Skeletal muscle satellite cell (primary cell): ENCODE data around the gene GSC2.
A peak's percentile ranks its signal among the peaks of the same experiment; 100 is the strongest.
"Not testable (repeated sequence)": the region's sequence is repeated elsewhere in the genome, so short reads cannot be mapped to it uniquely, and the experiment has no call there.

ENCODE experiments used
- H3K27me3 ChIP-seq: 2 replicates; pipeline ENCODE4 v1.7.0; 2013; ENCODE audit warnings: low read length; ENCODE audit not compliant: control insufficient read depth, insufficient read depth
- H3K36me3 ChIP-seq: 2 replicates; pipeline ENCODE4 v1.7.0; 2013; ENCODE audit warnings: mild to moderate bottlenecking, control low read depth, low read length; ENCODE audit not compliant: insufficient read depth
- H3K4me1 ChIP-seq: 2 replicates; pipeline ENCODE4 v1.7.0; 2013; ENCODE audit warnings: low read length; ENCODE audit not compliant: control insufficient read depth, insufficient read depth
- H3K4me2 ChIP-seq: 2 replicates; pipeline ENCODE4 v1.7.0; 2013; ENCODE audit warnings: mild to moderate bottlenecking, low read length
- H3K4me3 ChIP-seq: 2 replicates; pipeline ENCODE4 v1.7.0; 2013; ENCODE audit warnings: low read length
- H3K9ac ChIP-seq: 2 replicates; pipeline ENCODE4 v1.7.0; 2013; ENCODE audit warnings: mild to moderate bottlenecking, low read depth, low read length, moderate library complexity
- H3K9me3 ChIP-seq: replicated peaks from 2 replicates; pipeline ENCODE4 v1.7.0; 2013; ENCODE audit warnings: mild to moderate bottlenecking, control low read depth, low read length

GSC2 gene

GRCh38 chr22:19167106-19167869 is 17.2 kb upstream of the GSC2 start:
- peaks cover 42% of the 10 kb centered on the region for H3K27me3 ChIP-seq
- H3K9ac ChIP-seq, result no peak overlapping the region

GRCh38 chr22:19166421-19166820 is 16.3 kb upstream of the GSC2 start:
- Histone ChIP-seq H3K4me2 (no peak overlapping the region), H3K27me3 (peaks cover 50% of the 10 kb centered on the region), H3K36me3 (no peaks in the 10 kb centered on the region), H3K9me3 (no peaks in the 10 kb centered on the region), H3K9ac (no peak overlapping the region), H3K4me3 (no peak overlapping the region), H3K4me1 (peaks cover 17% of the 10 kb centered on the region)

More at GRCh38 chr22:19167106-19167869, 17.2 kb upstream of the GSC2 start:
- H3K4me1 ChIP-seq, result peaks cover 19% of the 10 kb centered on the region
- H3K4me3 ChIP-seq, result no peak overlapping the region
- H3K36me3 ChIP-seq, result no peaks in the 10 kb centered on the region
- H3K4me2 ChIP-seq, result no peak overlapping the region
- no peaks in the 10 kb centered on the region for H3K9me3 ChIP-seq

- H3K27me3 ChIP-seq, result peaks cover 48% of the 10 kb centered on the region
- H3K4me2 ChIP-seq, result no peak overlapping the region
- H3K36me3 ChIP-seq, result no peaks in the 10 kb centered on the region
- peaks cover 2% of the 10 kb centered on the region for H3K4me1 ChIP-seq
- H3K9ac ChIP-seq, result no peak overlapping the region
- H3K4me3 ChIP-seq, result no peak overlapping the region
- no peaks in the 10 kb centered on the region for H3K9me3 ChIP-seq
Observed at GRCh38 chr22:19164425-19164824, 14.3 kb upstream of the GSC2 start.

- H3K4me2 ChIP-seq, H3K4me3 ChIP-seq, H3K9ac ChIP-seq, H3K4me1 ChIP-seq, H3K36me3 ChIP-seq, H3K9me3 ChIP-seq: not testable (repeated sequence)
- peaks cover 25% of the 10 kb centered on the region for H3K27me3 ChIP-seq
Observed at GRCh38 chr22:19158649-19159048, 8.6 kb upstream of the GSC2 start.

- not testable (repeated sequence) for H3K36me3 ChIP-seq, H3K9me3 ChIP-seq, H3K4me1 ChIP-seq, H3K9ac ChIP-seq, H3K4me2 ChIP-seq, H3K4me3 ChIP-seq
- H3K27me3 ChIP-seq, result peaks cover 33% of the 10 kb centered on the region
Observed at GRCh38 chr22:19156109-19156508, 6.0 kb upstream of the GSC2 start.

- Histone ChIP-seq H3K4me1 (no peaks in the 10 kb centered on the region), H3K36me3 (no peaks in the 10 kb centered on the region), H3K4me2 (no peak overlapping the region), H3K9me3 (no peaks in the 10 kb centered on the region), H3K27me3 (peaks cover 48% of the 10 kb centered on the region), H3K4me3 (no peak overlapping the region), H3K9ac (no peak overlapping the region)
Observed at GRCh38 chr22:19152942-19153883, 3.1 kb upstream of the GSC2 start.

- no peak overlapping the region for H3K9ac ChIP-seq
- H3K4me3 ChIP-seq, result no peak overlapping the region
- H3K4me1 ChIP-seq, result no peaks in the 10 kb centered on the region
- no peaks in the 10 kb centered on the region for H3K9me3 ChIP-seq
- H3K27me3 ChIP-seq, result peaks cover 63% of the 10 kb centered on the region
- no peak overlapping the region for H3K4me2 ChIP-seq
- H3K36me3 ChIP-seq, result no peaks in the 10 kb centered on the region
Observed at GRCh38 chr22:19151329-19152191, 1.5 kb upstream of the GSC2 start.

GRCh38 chr22:19150482-19151328 is 613 bp upstream of the GSC2 start:
- Histone ChIP-seq H3K27me3 (peaks cover 63% of the 10 kb centered on the region), H3K4me1 (no peaks in the 10 kb centered on the region), H3K4me3 (no peak overlapping the region), H3K9me3 (no peaks in the 10 kb centered on the region), H3K9ac (no peak overlapping the region), H3K4me2 (no peak overlapping the region), H3K36me3 (no peaks in the 10 kb centered on the region)

GRCh38 chr22:19149047-19149883 is 827 bp downstream of the GSC2 start:
- H3K4me3 ChIP-seq, result no peak overlapping the region
- H3K36me3 ChIP-seq, result no peaks in the 10 kb centered on the region
- H3K9me3 ChIP-seq, result no peaks in the 10 kb centered on the region
- H3K9ac ChIP-seq, result no peak overlapping the region
- no peaks in the 10 kb centered on the region for H3K4me1 ChIP-seq
- peak overlapping the region; percentile 52 for H3K4me2 ChIP-seq
- H3K27me3 ChIP-seq, result peaks cover 59% of the 10 kb centered on the region
